K562 (cell line): Measurements from ENCODE around the gene DDAH1. TPM values are rescaled to one million over a fixed set of nuclear protein-coding genes. Genes with fewer than 3 reads are reported as not detected.
A peak's percentile ranks its signal among the peaks of the same experiment; 100 is the strongest.

ENCODE experiments used
- BRF1 ChIP-seq: IDR thresholded peaks from 3 replicates; pipeline ENCODE4 v1.6.1; 2011; ENCODE audit warnings: borderline replicate concordance, mild to moderate bottlenecking; ENCODE audit not compliant: insufficient read length; ENCODE audit errors: extremely low read depth
- GTF2E2 ChIP-seq: fragments of 200-800 bp; sonication (Bioruptor generic); IDR thresholded peaks from 2 replicates; pipeline ENCODE4 v1.6.1; 2016; ENCODE audit warnings: missing genetic modification characterization, missing compliant biosample characterization
- HDAC3 ChIP-seq: fragments of 450-650 bp; IDR thresholded peaks from 2 replicates; pipeline ENCODE4 v1.6.1; 2018; ENCODE audit warnings: borderline replicate concordance, mild to moderate bottlenecking, moderate library complexity; ENCODE audit not compliant: partially characterized antibody
- MIER1 ChIP-seq: fragments of 450-650 bp; IDR thresholded peaks from 2 replicates; pipeline ENCODE4 v1.6.1; 2016; ENCODE audit warnings: antibody characterized with exemption, mild to moderate bottlenecking, low read depth
- POU5F1 ChIP-seq: fragments of 150-350 bp; IDR thresholded peaks from 2 replicates; pipeline ENCODE4 v1.6.1; 2014; ENCODE audit warnings: borderline replicate concordance, low read length, low read depth, mild to moderate bottlenecking; ENCODE audit not compliant: partially characterized antibody
- PPARD ChIP-seq: fragments of 250-450 bp; sonication (Bioruptor Pico); IDR thresholded peaks from 2 replicates; pipeline ENCODE4 v1.8.0; 2022; ENCODE audit warnings: inconsistent platforms, mild to moderate bottlenecking, moderate library complexity
- RBM39 ChIP-seq: fragments of 200-400 bp; formaldehyde crosslinking; optimal IDR thresholded peaks from 2 replicates; pipeline ENCODE3; 2018; ENCODE audit warnings: low read depth, low read length
- SMARCB1 ChIP-seq: IDR thresholded peaks from 2 replicates; pipeline ENCODE4 v1.6.1; 2011; ENCODE audit warnings: improper control_type of control experiment, low read depth; ENCODE audit not compliant: insufficient read length
- ZBTB8A ChIP-seq: fragments of 450-650 bp; IDR thresholded peaks from 2 replicates; pipeline ENCODE4 v1.6.1; 2018; ENCODE audit warnings: mild to moderate bottlenecking, moderate library complexity; ENCODE audit not compliant: partially characterized antibody
- ZZZ3 ChIP-seq: fragments of 450-650 bp; IDR thresholded peaks from 2 replicates; pipeline ENCODE4 v1.6.1; 2016; ENCODE audit warnings: antibody characterized with exemption, mild to moderate bottlenecking, moderate library complexity
- polyA plus RNA-seq, 8 experiments: library from polyadenylated mRNA; depleted of rRNA in 4 of 8; stranded (reverse) in 5 of 8; unstranded in 3 of 8; fragments of >200 nt; fragmentation: Nextera tagmentation in 2 of 8; fragmentation: Illumina TruSeq in 1 of 8; extraction: Ambion mirVana in 2 of 8; extraction: Trizol in 1 of 8; gene quantifications; 2 replicates each; pipeline versions ENCODE4 v1.2.1 to v1.2.3, GENCODE V29; 2011 to 2014; ENCODE audit warnings: inconsistent platforms in 1 of 8, missing spikeins in 1 of 8
- total RNA-seq, 7 experiments: library from RNA; depleted of rRNA in 6 of 7; stranded (reverse); fragments of >200 nt in 6 of 7; fragmentation: Illumina TruSeq in 2 of 7; extraction: Trizol in 2 of 7; gene quantifications; 2 replicates each; pipeline versions ENCODE4 v1.2.1 to v1.2.3, GENCODE V29; 2011 to 2021; ENCODE audit warnings: low replicate concordance in 1 of 7
- TF ChIP-seq, protein P1 (sequence below): fragments of 200-800 bp; sonication (Bioruptor generic); IDR thresholded peaks from 2 replicates; pipeline ENCODE4 v1.6.1; 2016; ENCODE audit warnings: missing genetic modification characterization, missing compliant biosample characterization
- TF ChIP-seq, protein P2 (sequence below), 2 experiments: fragments of 200-800 bp in 1 of 2; sonication (Bioruptor generic) in 1 of 2; sonication (generic) in 1 of 2; formaldehyde crosslinking in 1 of 2; IDR thresholded peaks in 1 of 2; conservative IDR thresholded peaks in 1 of 2; 2 replicates each; pipeline versions ENCODE4 v1.5.0 to v1.6.1; 2016 to 2020; ENCODE audit warnings: missing compliant biosample characterization in 1 of 2, missing genetic modification characterization in 1 of 2, missing genetic modification reagents in 1 of 2
- TF ChIP-seq, protein P3 (sequence below): sonication (generic); formaldehyde crosslinking; IDR thresholded peaks from 2 replicates; pipeline ENCODE4 v1.8.0; 2022; ENCODE audit warnings: mild to moderate bottlenecking, low read depth, missing genetic modification reagents
- TF ChIP-seq, protein P4 (sequence below): sonication (generic); formaldehyde crosslinking; IDR thresholded peaks from 2 replicates; pipeline ENCODE4 v1.4.0; 2020; ENCODE audit warnings: mild to moderate bottlenecking, missing genetic modification reagents

Gene DDAH1
- total and polyA plus RNA-seq, 9 of the 15 experiments (the other 6 are each of a cell fraction or from before 2014, with no cell fraction given), result 0.04 to 0.24 (median 0.10) TPM

DNA sequence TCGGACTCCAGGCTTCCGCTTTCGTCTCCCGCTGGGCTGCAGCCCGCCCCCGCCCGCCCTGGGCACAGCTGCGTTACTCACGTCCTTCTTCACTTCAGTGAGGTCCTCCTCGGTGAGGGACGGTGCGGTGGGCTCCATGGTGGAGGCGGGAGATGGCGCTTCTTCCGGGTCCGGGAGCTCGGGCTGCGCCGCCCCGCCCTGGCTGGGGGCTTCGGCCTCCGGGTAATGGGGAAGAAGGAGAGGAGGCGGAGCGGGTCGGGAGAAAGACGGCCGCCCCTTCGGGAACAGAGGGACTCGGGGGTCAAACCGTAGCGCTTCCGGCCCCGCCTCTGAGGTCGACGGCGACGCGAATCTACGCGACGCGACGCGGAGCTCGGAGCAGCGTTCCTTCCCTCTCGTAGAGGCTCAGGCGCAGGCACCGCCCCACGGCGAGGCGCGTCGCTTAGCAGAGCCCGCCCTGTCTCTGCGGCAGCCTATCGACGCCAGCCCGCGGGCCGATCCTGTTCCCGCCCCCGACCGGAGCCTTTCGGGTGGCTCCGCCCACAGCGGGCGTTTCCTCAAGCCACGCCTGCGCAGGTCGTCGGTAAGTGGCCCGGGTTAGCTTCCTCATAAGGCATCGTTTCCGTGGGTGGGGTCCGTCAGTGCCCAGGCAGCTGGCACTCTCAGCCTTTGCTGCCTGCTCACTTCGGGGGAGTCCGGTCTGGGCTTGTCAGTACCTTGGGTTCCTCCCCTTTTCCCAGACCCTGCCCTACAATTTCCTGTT, 188.6 kb downstream of the DDAH1 start, which contains the start of gene BCL10 (continued):
- TF ChIP-seq, protein P1, sequence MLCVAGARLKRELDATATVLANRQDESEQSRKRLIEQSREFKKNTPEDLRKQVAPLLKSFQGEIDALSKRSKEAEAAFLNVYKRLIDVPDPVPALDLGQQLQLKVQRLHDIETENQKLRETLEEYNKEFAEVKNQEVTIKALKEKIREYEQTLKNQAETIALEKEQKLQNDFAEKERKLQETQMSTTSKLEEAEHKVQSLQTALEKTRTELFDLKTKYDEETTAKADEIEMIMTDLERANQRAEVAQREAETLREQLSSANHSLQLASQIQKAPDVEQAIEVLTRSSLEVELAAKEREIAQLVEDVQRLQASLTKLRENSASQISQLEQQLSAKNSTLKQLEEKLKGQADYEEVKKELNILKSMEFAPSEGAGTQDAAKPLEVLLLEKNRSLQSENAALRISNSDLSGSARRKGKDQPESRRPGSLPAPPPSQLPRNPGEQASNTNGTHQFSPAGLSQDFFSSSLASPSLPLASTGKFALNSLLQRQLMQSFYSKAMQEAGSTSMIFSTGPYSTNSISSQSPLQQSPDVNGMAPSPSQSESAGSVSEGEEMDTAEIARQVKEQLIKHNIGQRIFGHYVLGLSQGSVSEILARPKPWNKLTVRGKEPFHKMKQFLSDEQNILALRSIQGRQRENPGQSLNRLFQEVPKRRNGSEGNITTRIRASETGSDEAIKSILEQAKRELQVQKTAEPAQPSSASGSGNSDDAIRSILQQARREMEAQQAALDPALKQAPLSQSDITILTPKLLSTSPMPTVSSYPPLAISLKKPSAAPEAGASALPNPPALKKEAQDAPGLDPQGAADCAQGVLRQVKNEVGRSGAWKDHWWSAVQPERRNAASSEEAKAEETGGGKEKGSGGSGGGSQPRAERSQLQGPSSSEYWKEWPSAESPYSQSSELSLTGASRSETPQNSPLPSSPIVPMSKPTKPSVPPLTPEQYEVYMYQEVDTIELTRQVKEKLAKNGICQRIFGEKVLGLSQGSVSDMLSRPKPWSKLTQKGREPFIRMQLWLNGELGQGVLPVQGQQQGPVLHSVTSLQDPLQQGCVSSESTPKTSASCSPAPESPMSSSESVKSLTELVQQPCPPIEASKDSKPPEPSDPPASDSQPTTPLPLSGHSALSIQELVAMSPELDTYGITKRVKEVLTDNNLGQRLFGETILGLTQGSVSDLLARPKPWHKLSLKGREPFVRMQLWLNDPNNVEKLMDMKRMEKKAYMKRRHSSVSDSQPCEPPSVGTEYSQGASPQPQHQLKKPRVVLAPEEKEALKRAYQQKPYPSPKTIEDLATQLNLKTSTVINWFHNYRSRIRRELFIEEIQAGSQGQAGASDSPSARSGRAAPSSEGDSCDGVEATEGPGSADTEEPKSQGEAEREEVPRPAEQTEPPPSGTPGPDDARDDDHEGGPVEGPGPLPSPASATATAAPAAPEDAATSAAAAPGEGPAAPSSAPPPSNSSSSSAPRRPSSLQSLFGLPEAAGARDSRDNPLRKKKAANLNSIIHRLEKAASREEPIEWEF (CRISPR knock-in tag), result no peak
- TF ChIP-seq GTF2E2 (tag), result no peak
- TF ChIP-seq, protein P2, sequence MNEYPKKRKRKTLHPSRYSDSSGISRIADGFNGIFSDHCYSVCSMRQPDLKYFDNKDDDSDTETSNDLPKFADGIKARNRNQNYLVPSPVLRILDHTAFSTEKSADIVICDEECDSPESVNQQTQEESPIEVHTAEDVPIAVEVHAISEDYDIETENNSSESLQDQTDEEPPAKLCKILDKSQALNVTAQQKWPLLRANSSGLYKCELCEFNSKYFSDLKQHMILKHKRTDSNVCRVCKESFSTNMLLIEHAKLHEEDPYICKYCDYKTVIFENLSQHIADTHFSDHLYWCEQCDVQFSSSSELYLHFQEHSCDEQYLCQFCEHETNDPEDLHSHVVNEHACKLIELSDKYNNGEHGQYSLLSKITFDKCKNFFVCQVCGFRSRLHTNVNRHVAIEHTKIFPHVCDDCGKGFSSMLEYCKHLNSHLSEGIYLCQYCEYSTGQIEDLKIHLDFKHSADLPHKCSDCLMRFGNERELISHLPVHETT (CRISPR knock-in tag; conservative IDR thresholded peaks at IDR 0.05 in 1 of 2, IDR thresholded peaks at IDR 0.05 in 1 of 2), result peak in 1 of 2 experiments; percentile 80; a peak in 2 of 4 replicates
- no peak for TF ChIP-seq POU5F1
- TF ChIP-seq SMARCB1, result no peak
- TF ChIP-seq, protein P3, sequence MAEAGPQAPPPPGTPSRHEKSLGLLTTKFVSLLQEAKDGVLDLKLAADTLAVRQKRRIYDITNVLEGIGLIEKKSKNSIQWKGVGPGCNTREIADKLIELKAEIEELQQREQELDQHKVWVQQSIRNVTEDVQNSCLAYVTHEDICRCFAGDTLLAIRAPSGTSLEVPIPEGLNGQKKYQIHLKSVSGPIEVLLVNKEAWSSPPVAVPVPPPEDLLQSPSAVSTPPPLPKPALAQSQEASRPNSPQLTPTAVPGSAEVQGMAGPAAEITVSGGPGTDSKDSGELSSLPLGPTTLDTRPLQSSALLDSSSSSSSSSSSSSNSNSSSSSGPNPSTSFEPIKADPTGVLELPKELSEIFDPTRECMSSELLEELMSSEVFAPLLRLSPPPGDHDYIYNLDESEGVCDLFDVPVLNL (CRISPR knock-in tag), result no peak
- TF ChIP-seq MIER1, result no peak
- no peak for TF ChIP-seq BRF1
- TF ChIP-seq PPARD (CRISPR knock-in tag), result no peak
- TF ChIP-seq, protein P4, sequence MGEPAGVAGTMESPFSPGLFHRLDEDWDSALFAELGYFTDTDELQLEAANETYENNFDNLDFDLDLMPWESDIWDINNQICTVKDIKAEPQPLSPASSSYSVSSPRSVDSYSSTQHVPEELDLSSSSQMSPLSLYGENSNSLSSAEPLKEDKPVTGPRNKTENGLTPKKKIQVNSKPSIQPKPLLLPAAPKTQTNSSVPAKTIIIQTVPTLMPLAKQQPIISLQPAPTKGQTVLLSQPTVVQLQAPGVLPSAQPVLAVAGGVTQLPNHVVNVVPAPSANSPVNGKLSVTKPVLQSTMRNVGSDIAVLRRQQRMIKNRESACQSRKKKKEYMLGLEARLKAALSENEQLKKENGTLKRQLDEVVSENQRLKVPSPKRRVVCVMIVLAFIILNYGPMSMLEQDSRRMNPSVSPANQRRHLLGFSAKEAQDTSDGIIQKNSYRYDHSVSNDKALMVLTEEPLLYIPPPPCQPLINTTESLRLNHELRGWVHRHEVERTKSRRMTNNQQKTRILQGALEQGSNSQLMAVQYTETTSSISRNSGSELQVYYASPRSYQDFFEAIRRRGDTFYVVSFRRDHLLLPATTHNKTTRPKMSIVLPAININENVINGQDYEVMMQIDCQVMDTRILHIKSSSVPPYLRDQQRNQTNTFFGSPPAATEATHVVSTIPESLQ, result peak; percentile 41; the same call in 1 of the 2 replicates
- TF ChIP-seq RBM39, result no peak
- TF ChIP-seq ZBTB8A, result no peak
- TF ChIP-seq HDAC3, result no peak
- no peak for TF ChIP-seq ZZZ3
